Ramos (cell line): ENCODE measurements around the gene FMC1.
"Not testable (repeated sequence)": the region's sequence is repeated elsewhere in the genome, so short reads cannot be mapped to it uniquely, and the experiment has no call there.

ENCODE experiments used
- in situ Hi-C: fragments of 300-500 bp; cut with MboI; formaldehyde crosslinking; loops from one replicate; pipeline ENCODE4 v1.14.3; 2022; ENCODE audit warnings: low sequenced_read_pairs; ENCODE audit not compliant: unreplicated experiment

Gene FMC1

DNA sequence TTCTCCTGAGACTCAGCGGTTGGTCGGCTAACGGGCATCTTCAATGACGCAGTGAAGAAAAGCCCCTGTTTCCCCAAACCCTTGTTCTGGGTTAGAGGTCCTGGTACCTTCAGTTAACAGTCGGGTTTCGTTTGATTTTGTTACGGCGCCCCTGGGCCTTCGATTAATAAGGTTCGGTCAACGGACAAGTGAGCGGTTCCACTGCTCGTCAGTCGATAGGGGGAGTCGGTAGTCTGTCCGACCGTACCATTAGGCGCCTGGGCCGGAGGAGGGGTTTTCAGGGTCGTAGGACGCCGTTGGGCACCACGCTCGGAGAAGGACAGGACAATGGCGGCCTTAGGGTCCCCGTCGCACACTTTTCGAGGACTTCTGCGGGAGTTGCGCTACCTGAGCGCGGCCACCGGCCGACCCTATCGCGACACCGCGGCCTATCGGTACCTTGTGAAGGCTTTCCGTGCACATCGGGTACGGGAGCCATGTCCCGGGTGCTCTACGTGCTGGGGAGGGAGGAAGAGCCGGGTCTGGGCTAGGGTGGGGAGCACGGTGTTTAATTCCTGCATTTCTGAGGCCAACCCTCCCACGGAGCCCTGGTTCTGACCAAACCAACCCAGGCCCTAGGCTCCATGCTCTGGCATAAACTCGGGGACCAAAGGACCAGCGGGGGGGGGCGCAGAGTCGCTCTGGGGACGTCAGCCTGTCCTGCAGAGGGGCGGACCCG is at the start of gene FMC1:
TSS of gene FMC1 (plus strand) at position 280 of the 718 bp plus-strand sequence. CDS start at position 328, 48 bp downstream.
- in situ Hi-C loops, result no loop called here

- in situ Hi-C loops, result no loop called here
Measured at GRCh38 chr7:139292821-139293220, 48.3 kb upstream of the FMC1 start.

- in situ Hi-C loops, result no loop called here
Measured at GRCh38 chr7:139293534-139293933, 47.6 kb upstream of the FMC1 start.

GRCh38 chr7:139294241-139294640 is 46.9 kb upstream of the FMC1 start:
- in situ Hi-C loops, result no loop called here

- in situ Hi-C loops, result no loop called here
Measured at GRCh38 chr7:139294951-139295575, 46.1 kb upstream of the FMC1 start.

GRCh38 chr7:139297795-139298194 is 43.3 kb upstream of the FMC1 start:
- in situ Hi-C loops, result no loop called here

DNA sequence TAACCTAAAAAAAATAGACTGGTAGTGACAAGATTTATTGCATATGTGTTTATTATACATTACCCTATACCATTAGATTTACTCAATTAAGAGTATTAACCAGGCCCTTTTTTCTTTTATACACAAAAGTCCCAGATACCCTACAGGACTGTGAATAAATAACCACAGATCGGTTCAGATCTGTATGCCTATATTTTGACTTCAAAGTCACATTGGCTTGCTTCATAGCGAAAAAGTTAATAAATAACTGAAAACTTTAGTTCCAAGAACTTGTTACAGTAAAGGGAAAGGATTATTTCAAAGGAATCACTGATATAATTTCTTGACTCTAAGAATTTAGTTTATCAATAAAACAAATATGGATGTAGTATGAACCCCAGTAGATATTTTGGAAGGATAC is 41.8 kb upstream of the FMC1 start:
- in situ Hi-C loops, result no loop called here

GRCh38 chr7:139300390-139300789 is 40.7 kb upstream of the FMC1 start:
- in situ Hi-C loops, result no loop called here

DNA sequence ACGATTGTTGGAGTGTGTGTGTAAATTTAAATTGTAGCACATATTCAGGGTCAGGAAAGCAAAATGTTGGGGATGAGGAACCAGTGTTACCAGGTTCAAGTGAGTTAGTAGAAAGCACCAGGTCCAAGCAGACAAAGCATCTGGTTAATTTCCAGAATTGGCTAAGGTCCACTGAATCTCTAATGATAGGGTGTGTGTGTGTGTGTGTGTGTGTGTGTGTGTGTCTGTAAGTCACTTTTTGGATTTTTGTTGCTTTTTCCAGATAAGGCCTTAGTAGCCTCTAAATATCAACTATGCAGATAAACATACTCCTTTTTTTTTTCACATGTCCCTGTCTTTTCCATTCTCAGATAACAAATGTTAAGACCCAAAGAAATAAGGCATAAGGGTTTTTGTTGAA is 36.6 kb upstream of the FMC1 start:
- in situ Hi-C loops, result no loop called here

- in situ Hi-C loops, result no loop called here
Measured at GRCh38 chr7:139317939-139318505, 23.1 kb upstream of the FMC1 start.

- in situ Hi-C loops, result no loop called here
Measured at GRCh38 chr7:139321071-139321745, 19.9 kb upstream of the FMC1 start.

GRCh38 chr7:139324709-139325108 is 16.4 kb upstream of the FMC1 start:
- in situ Hi-C loops, result not testable (repeated sequence)

DNA sequence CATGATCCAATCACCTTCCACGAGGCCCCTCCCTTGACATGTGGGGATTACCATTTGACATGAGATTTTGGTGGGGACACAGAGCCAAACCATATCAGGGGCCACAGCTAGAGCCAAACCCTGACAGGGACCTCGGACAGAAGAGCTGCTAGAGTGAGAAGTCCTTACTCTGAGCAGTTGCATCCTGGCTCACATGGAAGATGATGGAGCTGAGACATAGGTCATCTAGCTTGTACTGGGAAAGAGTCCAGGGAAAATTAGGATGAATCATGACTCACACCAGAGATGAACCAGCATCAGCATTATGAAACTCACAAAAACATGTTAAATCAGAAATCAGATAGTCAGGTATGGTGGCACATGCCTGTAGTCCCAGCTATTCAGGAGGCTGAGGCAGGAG is 12.8 kb upstream of the FMC1 start:
- in situ Hi-C loops, result no loop called here

GRCh38 chr7:139329119-139329518 is 12.0 kb upstream of the FMC1 start:
- in situ Hi-C loops, result no loop called here

DNA sequence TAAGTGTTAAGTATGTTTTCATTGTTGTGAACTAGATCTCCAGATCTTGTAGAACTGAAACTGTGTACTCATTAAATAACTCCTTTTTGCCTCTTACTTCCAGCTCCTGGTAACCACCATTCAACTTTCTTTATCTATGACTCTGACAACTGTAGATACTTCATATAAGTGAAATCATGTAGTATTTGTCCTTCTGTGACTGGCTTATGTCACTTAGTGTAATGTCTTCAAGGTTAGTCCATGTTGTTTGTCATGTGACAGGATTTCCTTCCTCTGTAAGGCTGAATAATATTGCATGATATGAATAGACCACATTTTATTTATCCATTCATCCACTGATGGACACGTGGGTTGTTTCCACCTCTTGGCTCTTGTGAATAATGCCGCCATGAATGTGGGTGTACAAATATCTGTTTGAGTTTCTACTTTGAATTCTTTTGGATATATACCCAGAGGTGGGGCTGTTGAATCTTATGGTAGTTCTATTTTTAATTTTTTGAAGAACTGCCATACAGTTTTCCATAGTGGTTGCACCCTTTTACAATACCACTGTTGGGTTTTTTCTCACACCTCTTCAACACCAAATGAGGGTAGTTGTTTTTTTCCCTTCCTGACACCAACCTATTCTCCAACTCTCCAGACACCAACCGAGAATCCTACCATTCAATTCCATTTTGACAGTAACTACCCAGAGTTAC is 10.7 kb upstream of the FMC1 start:
- in situ Hi-C loops, result no loop called here

DNA sequence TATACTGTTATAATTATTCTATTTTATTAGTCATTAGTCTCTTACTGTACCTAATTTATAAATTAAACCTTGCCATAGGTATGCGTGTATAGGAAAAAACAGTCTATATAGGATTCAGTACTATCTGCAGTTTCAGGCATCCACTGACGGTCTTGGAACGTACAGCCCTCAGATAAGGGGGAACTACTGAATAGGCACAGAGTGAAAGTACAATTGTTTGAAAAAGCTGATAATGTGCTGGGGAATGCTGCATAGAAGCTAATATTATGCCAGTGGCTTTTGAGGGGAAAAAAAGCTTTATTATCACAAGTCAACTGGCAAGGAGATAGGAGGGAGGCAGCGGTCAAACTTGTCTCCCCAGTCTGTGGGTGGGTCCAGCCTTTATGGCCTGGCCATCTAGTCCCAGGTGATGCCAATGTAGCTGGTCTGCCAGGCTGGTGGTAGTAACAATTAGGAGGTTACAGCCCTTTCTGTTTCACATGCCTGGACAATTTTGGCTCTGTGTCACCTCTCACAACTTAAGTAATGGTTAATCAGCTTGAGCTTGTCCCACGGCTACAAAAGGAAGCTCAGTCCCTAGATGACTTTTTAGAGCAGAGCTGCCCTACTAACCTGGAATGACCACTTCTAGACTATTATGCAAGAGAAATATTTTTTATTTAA is 8.3 kb upstream of the FMC1 start:
- in situ Hi-C loops, result no loop called here

DNA sequence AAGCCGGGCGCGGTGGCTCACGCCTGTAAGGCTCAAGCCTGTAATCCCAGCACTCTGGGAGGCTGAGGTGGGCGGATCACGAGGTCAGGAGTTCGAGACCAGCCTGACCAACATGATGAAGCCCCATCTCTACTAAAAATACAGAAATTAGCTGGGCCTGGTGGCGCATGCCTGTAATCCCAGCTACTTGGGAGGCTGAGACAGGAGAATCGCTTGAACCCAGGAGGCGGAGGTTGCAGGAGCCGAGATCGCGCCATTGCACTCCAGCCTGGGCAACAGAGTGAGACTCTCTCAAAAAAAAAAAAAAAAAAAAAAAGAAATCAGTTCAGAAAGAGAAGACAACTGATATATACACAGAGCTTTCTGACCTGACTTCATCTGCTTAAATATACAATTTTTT is 7.7 kb upstream of the FMC1 start:
- in situ Hi-C loops, result not testable (repeated sequence)

GRCh38 chr7:139334399-139335150 is 6.6 kb upstream of the FMC1 start:
- in situ Hi-C loops, result no loop called here

DNA sequence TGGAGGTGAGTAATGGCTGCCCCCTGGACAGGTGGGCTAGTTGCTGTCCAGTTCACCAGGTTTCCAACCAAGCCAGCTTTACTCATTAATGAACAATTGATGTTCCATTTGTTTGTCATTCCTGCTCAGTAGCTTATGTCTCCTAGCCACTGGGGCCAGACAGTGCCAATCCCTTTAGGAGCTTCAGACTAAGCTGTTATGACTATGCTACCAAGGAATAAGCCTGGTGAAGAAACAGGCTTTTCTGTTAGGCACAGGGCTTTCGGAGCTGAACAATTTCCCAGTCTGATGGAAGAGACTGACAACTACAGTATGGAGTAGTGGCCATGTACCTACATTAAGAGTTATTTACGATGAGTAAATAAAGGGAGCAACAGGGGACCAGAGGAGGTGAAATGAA is 2.1 kb upstream of the FMC1 start:
- in situ Hi-C loops, result no loop called here

- in situ Hi-C loops, result no loop called here
Measured at GRCh38 chr7:139339698-139340036, 1.5 kb upstream of the FMC1 start.
